HepG2 (cell line): Measurements from ENCODE around the gene CLIP2.
A peak's percentile ranks its signal among the peaks of the same experiment; 100 is the strongest.

ENCODE experiments used
- ATF7-NPFF ChIP-seq: sonication (generic); formaldehyde crosslinking; IDR thresholded peaks from 2 replicates; pipeline ENCODE4 v1.8.1; 2023; ENCODE audit warnings: mild to moderate bottlenecking, low read depth, missing genetic modification reagents, moderate library complexity
- ELF4 ChIP-seq: sonication (generic); formaldehyde crosslinking; IDR thresholded peaks from 2 replicates; pipeline ENCODE4 v1.5.0; 2020; ENCODE audit warnings: missing genetic modification reagents, mild to moderate bottlenecking, moderate library complexity, borderline replicate concordance
- EP300 ChIP-seq, 3 experiments: sonication (generic) in 1 of 3; formaldehyde crosslinking in 1 of 3; IDR thresholded peaks; 2 replicates each; pipeline versions ENCODE4 v1.5.1 to v1.6.1; 2011 to 2020; ENCODE audit warnings: low read depth in 2 of 3, low read length in 2 of 3, borderline replicate concordance in 1 of 3, improper control_type of control experiment in 1 of 3, mild to moderate bottlenecking in 1 of 3, missing genetic modification reagents in 1 of 3, moderate library complexity in 1 of 3
- FLYWCH1 ChIP-seq: sonication (generic); formaldehyde crosslinking; IDR thresholded peaks from 2 replicates; pipeline ENCODE4 v1.8.1; 2023; ENCODE audit warnings: mild to moderate bottlenecking, missing genetic modification reagents
- HOXA7 ChIP-seq: sonication (generic); formaldehyde crosslinking; IDR thresholded peaks from 2 replicates; pipeline ENCODE4 v1.8.1; 2022; ENCODE audit warnings: mild to moderate bottlenecking, missing genetic modification reagents, moderate library complexity
- TBL1XR1 ChIP-seq: fragments of 150-350 bp; IDR thresholded peaks from 2 replicates; pipeline ENCODE4 v1.6.1; 2014; ENCODE audit warnings: borderline replicate concordance, low read length; ENCODE audit not compliant: partially characterized antibody
- ZNF18 ChIP-seq: sonication (generic); formaldehyde crosslinking; IDR thresholded peaks from 2 replicates; pipeline ENCODE4 v1.8.0; 2022; ENCODE audit warnings: mild to moderate bottlenecking, missing genetic modification reagents; ENCODE audit not compliant: insufficient replicate concordance
- ZNF230 ChIP-seq: sonication (generic); formaldehyde crosslinking; IDR thresholded peaks from 2 replicates; pipeline ENCODE4 v1.4.0; 2020; ENCODE audit warnings: mild to moderate bottlenecking, missing genetic modification reagents

- TF ChIP-seq ATF7-NPFF (peak; percentile 18; the same call in 1 of the 2 replicates), TBL1XR1 (no peak), ZNF18 (CRISPR knock-in tag) (no peak), ZNF230 (CRISPR knock-in tag) (no peak; the same call in 1 of the 2 replicates), ELF4 (CRISPR knock-in tag) (no peak), EP300 (IDR thresholded peaks at IDR 0.05; ENCODE audit: low read depth in 2 of 2, low read length in 2 of 2) (no peak), EP300 (CRISPR knock-in tag; IDR thresholded peaks at IDR 0.05; ENCODE audit: borderline replicate concordance) (0 out of 2 replicates have a peak, but pooled peaks have one; percentile 16), HOXA7 (CRISPR knock-in tag) (no peak), FLYWCH1 (CRISPR knock-in tag) (no peak)
Measured at GRCh38 chr7:74453322-74454011, 164.3 kb downstream of the CLIP2 start, which contains the start of gene GTF2IRD1.
